ENCODE data around the gene RNF26.

Gene RNF26

GRCh38 chr11:119316016-119316728 is 18.2 kb upstream of the RNF26 start:
- DNase-seq (ENCODE audit: low read depth), result no peak

GRCh38 chr11:119316729-119317591 is 17.4 kb upstream of the RNF26 start, which contains the start of gene MCAM:
TSS of gene MCAM (minus strand) at chr11:119317130. CDS start at chr11:119317101, 29 bp downstream.
- DNase-seq (ENCODE audit: low read depth), result no peak

GRCh38 chr11:119317592-119318239 is 16.6 kb upstream of the RNF26 start:
- no peak for DNase-seq (ENCODE audit: low read depth)

GRCh38 chr11:119318240-119319135 is 15.8 kb upstream of the RNF26 start:
- DNase-seq (ENCODE audit: low read depth), result no peak

DNA sequence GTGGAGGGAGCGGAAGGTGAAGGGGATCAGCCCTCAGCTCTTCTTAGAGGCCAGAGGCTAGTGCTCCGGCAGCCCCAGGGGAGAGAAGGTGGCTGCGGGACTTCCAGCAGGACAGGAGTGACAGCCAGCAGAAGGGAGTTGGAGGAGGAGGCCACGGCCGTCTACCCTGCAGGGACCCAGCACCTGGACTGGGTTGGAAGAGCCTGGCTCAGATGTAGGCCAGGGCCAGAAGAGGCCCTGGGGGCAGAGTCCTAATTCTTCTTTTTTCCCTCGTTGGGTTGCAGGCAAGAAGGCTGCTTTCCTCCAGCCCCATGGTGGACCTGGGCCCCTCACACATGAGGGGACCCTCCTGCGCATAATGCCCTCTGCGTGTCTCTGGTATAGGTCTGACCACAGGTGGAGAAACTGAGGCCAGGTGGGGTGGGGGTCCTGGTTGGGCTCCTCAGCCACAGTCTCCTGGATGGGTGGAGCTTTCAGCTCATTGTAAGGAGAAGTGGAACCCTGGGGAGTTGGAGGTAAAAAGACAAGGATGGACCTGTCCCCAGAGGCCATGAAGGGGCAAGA is 15.1 kb upstream of the RNF26 start:
- no peak for DNase-seq (ENCODE audit: low read depth)

GRCh38 chr11:119319700-119320239 is 14.6 kb upstream of the RNF26 start:
- no peak for DNase-seq (ENCODE audit: low read depth)

DNA sequence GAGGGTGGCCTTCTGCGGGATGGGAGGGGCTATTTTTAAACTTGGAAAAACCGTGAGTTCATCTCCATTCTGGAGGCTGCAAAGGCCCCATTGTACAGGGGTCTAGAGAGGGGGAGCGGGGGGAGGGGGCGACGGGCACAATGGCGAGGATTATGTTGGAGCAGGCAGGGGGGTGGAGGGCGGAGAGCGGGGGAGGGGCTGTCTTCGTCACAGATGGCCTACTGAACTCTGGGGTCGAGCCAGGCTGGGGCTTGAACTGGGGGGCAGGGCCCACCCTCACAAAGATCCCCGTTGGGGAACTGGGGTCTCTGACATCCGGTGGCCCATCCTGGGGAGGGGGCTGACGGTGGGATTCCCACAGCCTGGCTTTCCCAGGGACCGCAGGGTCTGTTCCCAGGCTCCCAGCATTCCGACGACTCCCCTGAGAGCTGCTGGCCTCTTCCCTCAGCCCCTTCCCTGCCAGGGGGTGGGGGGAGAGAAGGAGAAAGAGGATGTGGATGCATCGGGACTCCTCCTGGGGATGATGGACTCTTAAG is 14.0 kb upstream of the RNF26 start:
- DNase-seq (ENCODE audit: low read depth), result no peak

GRCh38 chr11:119320776-119321524 is 13.4 kb upstream of the RNF26 start:
- DNase-seq (ENCODE audit: low read depth), result no peak

GRCh38 chr11:119322360-119322739 is 12.0 kb upstream of the RNF26 start:
- no peak for DNase-seq (ENCODE audit: low read depth)

- no peak for DNase-seq (ENCODE audit: low read depth)
Observed at GRCh38 chr11:119322921-119323531, 11.3 kb upstream of the RNF26 start.

DNA sequence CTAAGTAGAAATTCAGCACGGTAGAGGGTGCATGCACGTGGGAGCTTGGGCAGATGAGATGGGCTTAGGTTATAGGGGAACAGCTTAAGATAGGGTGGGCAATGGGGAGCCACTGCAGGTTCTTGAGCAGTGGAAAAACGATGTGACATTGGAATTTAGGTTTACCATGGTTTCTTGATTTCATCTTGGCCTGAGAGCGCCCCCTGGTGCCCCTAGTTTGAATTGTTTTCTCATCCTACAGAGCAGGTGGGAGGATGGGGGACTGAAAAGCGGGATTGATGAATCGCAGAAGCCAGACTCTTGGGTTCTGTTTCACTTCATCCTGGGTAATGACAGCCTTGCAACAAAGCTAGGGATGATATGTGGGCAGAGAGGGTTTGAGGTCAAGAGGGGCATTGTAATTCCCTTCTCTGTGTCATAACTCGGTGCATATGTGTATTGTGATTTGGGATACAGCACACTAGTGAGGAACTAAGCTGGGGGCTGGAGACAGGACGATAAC is 10.7 kb upstream of the RNF26 start:
- no peak for DNase-seq (ENCODE audit: low read depth)

DNA sequence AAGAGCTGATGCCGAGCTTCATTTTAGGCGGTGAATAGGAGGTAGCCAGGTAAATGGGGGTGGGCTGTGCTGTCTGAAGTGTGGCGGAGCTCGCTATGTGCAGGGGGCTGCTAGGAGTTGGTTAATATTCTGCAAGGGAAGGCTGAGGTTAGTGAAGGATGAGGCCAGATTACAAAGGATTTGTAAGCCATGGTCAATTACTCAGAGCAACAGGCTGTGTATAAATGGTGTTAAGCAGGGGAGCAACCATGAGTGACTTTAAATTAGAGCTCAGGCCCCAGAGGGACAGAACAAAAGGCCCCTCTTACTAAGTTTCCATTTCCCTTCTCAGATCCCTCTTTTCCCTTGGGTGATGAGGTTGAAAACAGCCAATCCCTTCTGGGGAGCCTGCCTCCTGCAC is 10.1 kb upstream of the RNF26 start:
- no peak for DNase-seq (ENCODE audit: low read depth)

DNA sequence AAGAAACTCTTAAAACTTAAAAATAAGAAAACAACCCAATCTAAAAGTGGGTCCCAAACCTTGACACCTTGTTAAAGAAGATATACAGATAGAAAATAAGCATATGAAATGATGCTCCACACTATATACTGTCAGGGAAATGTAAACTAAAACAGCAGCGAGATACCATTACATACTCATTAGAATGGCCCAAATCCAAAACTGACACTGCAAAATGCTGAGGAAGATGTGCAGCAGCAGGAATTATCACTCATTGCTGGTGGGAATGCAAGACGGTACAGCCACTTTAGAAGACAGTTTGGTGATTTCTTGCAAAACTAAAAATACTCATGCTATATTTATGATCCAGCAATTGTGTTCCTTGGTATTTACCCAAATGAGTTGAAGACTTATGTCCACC is 5.0 kb upstream of the RNF26 start:
- DNase-seq (ENCODE audit: low read depth), result no peak

DNA sequence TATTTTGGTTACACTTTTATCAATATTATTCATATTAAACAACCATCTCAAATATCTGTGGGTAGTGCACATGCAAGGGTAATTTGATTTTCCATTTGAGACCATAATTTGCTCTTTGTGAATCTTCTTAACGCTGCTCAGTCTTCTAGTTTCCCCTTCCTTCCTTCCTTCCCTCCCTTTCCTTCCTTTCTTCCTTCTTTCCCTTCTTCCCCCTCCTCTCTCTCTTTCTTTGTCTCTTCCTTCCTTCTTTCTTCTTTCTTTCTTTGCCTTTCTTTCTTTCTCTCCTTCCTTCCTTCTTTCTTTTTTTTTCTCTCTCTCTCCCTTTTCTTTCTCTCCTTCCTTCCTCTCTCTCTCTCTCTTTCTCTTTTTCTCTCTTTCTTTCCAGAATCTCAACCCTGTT is 4.1 kb upstream of the RNF26 start:
- no peak for DNase-seq (ENCODE audit: low read depth)

GRCh38 chr11:119332111-119332765 is 2.1 kb upstream of the RNF26 start:
- DNase-seq (ENCODE audit: low read depth), result no peak

- no peak for DNase-seq (ENCODE audit: low read depth)
Observed at GRCh38 chr11:119335091-119335654, 846 bp downstream of the RNF26 start.

- DNase-seq (ENCODE audit: low read depth), result no peak
Observed at GRCh38 chr11:119335655-119336543, 1.6 kb downstream of the RNF26 start.
